H1 (cell line): ENCODE results near the gene GALNT18. TPM values are rescaled to one million over a fixed set of nuclear protein-coding genes. Genes with fewer than 3 reads are reported as not detected.

Source experiments
- CTCF ChIA-PET: fragments of 300-600 bp; sonication (Branson Sonifier 250); formaldehyde crosslinking; loops from one replicate; lab custom pipeline; 2021; ENCODE audit not compliant: partially characterized antibody; lab: Charles Lee
- POLR2A ChIA-PET: fragments of 300-600 bp; sonication (Branson Sonifier 250); formaldehyde crosslinking; loops from one replicate; lab custom pipeline; 2021; ENCODE audit warnings: inconsistent platforms; ENCODE audit not compliant: partially characterized antibody; lab: Charles Lee
- DNase-seq, 2 experiments: peaks; one replicate each; pipeline versions ENCODE4 v3.0.0 to v3.0.0-alpha.2; 2010 to 2022; ENCODE audit warnings: low spot score in 2 of 2, low read depth in 1 of 2, mixed read lengths in 1 of 2
- FAIRE-seq: peaks from 2 replicates; lab custom pipeline; 2011; peaks lifted over from hg19 to GRCh38; lab: Jason Lieb, UNC
- H2AFZ ChIP-seq: 2 replicates; pipeline ENCODE4 v1.8.1; 2012; ENCODE audit warnings: low read length, inconsistent platforms
- H2AK5ac ChIP-seq: 2 replicates; pipeline ENCODE4 v1.6.1; 2013; ENCODE audit warnings: low read depth, low read length
- H2BK120ac ChIP-seq: replicated peaks from 2 replicates; pipeline ENCODE3; 2013; ENCODE audit warnings: low read depth, low read length, inconsistent platforms
- H2BK12ac ChIP-seq: 2 replicates; pipeline ENCODE4 v1.6.1; 2013; ENCODE audit warnings: low read depth, low read length
- H2BK15ac ChIP-seq: 2 replicates; pipeline ENCODE4 v1.6.1; 2013; ENCODE audit warnings: low read length
- H2BK20ac ChIP-seq: 2 replicates; pipeline ENCODE4 v1.6.1; 2013; ENCODE audit warnings: low read length
- H2BK5ac ChIP-seq: 2 replicates; pipeline ENCODE4 v1.6.1; 2013; ENCODE audit warnings: low read depth, low read length
- H3K14ac ChIP-seq: 2 replicates; pipeline ENCODE4 v1.6.1; 2013; ENCODE audit warnings: inconsistent platforms; ENCODE audit not compliant: insufficient read length
- H3K18ac ChIP-seq: 2 replicates; pipeline ENCODE4 v1.6.1; 2013; ENCODE audit warnings: low read length; ENCODE audit errors: extremely low read depth
- H3K23ac ChIP-seq: 2 replicates; pipeline ENCODE4 v1.6.1; 2013; ENCODE audit warnings: inconsistent platforms; ENCODE audit not compliant: insufficient read length
- H3K23me2 ChIP-seq: 2 replicates; pipeline ENCODE4 v1.6.1; 2013; ENCODE audit warnings: low read depth, low read length
- H3K27ac ChIP-seq: 2 replicates; pipeline ENCODE4 v1.6.1; 2011; ENCODE audit warnings: low read depth, low read length, inconsistent platforms
- H3K27me3 ChIP-seq, 4 experiments: replicated peaks in 1 of 4; 1 replicate in 1 of 4; 2 replicates in 3 of 4; pipeline versions ENCODE4 v1.6.1 to v1.8.1; 2011 to 2013; ENCODE audit warnings: low read length in 3 of 4, mild to moderate bottlenecking in 3 of 4, inconsistent platforms in 2 of 4, mixed read lengths in 2 of 4, moderate library complexity in 1 of 4; ENCODE audit not compliant: control insufficient read depth in 3 of 4, insufficient read depth in 3 of 4; ENCODE audit errors: extremely low read depth in 1 of 4
- H3K36me3 ChIP-seq, 4 experiments: 2 replicates each; pipeline versions ENCODE4 v1.6.1 to v1.8.1; 2011 to 2013; ENCODE audit warnings: mild to moderate bottlenecking in 4 of 4, low read length in 3 of 4, moderate library complexity in 2 of 4, control low read depth in 1 of 4, inconsistent platforms in 1 of 4; ENCODE audit not compliant: insufficient read depth in 4 of 4, control insufficient read depth in 2 of 4
- H3K4ac ChIP-seq: replicated peaks from 2 replicates; pipeline ENCODE3; 2013; ENCODE audit warnings: low read length, low read depth, mixed read lengths, inconsistent platforms; ENCODE audit not compliant: insufficient read length
- H3K4me1 ChIP-seq, 4 experiments: replicated peaks in 1 of 4; 1 replicate in 1 of 4; 2 replicates in 3 of 4; pipeline versions ENCODE4 v1.6.1 to v1.8.1; 2011 to 2013; ENCODE audit warnings: low read length in 3 of 4, inconsistent platforms in 2 of 4, mixed read lengths in 1 of 4; ENCODE audit not compliant: insufficient read depth in 4 of 4, control insufficient read depth in 3 of 4
- H3K4me2 ChIP-seq, 2 experiments: 2 replicates each; pipeline versions ENCODE4 v1.6.1 to v1.8.1; 2011 to 2013; ENCODE audit warnings: low read depth in 2 of 2, low read length in 2 of 2, control low read depth in 1 of 2, inconsistent platforms in 1 of 2, mild to moderate bottlenecking in 1 of 2; ENCODE audit not compliant: insufficient read depth in 1 of 2
- H3K4me3 ChIP-seq, 4 experiments: fragments of 200-600, 300-600 bp in 1 of 4; sonication (generic), shearing (Covaris generic), sonication (Bioruptor Twin) in 1 of 4; 2 replicates each; pipeline versions ENCODE4 v1.5.1 to v1.8.1; 2011 to 2016; ENCODE audit warnings: low read length in 4 of 4, low read depth in 3 of 4, control low read depth in 2 of 4, inconsistent platforms in 2 of 4, mild to moderate bottlenecking in 2 of 4, mixed read lengths in 1 of 4, moderate library complexity in 1 of 4; ENCODE audit not compliant: insufficient read depth in 2 of 4; ENCODE audit errors: extremely low read depth in 1 of 4
- H3K56ac ChIP-seq: replicated peaks from 2 replicates; pipeline ENCODE3; 2013; ENCODE audit warnings: low read depth, mild to moderate bottlenecking, mixed read lengths, low read length, inconsistent platforms; ENCODE audit not compliant: insufficient read length
- H3K79me1 ChIP-seq: 2 replicates; pipeline ENCODE4 v1.6.1; 2013; ENCODE audit warnings: low read depth, low read length, control low read depth
- H3K79me2 ChIP-seq, 2 experiments: 2 replicates each; pipeline versions ENCODE4 v1.6.1 to v1.8.1; 2012 to 2013; ENCODE audit warnings: low read length in 2 of 2, mild to moderate bottlenecking in 2 of 2, inconsistent platforms in 1 of 2; ENCODE audit not compliant: insufficient read depth in 2 of 2, control insufficient read depth in 1 of 2
- H3K9ac ChIP-seq, 4 experiments: replicated peaks in 1 of 4; 1 replicate in 1 of 4; 2 replicates in 3 of 4; pipeline versions ENCODE4 v1.6.1 to v1.8.1; 2011 to 2013; ENCODE audit warnings: low read depth in 3 of 4, low read length in 3 of 4, control low read depth in 2 of 4, mild to moderate bottlenecking in 2 of 4, moderate library complexity in 2 of 4, inconsistent platforms in 1 of 4; ENCODE audit errors: extremely low read depth in 1 of 4
- H3K9me3 ChIP-seq, 2 experiments: 2 replicates each; pipeline versions ENCODE4 v1.6.1 to v1.8.1; 2012 to 2013; ENCODE audit warnings: mild to moderate bottlenecking in 2 of 2, moderate library complexity in 2 of 2, control low read depth in 1 of 2, inconsistent platforms in 1 of 2, low read depth in 1 of 2, low read length in 1 of 2, mixed read lengths in 1 of 2; ENCODE audit not compliant: insufficient read depth in 2 of 2
- H4K20me1 ChIP-seq, 2 experiments: replicated peaks in 1 of 2; 2 replicates each; pipeline versions ENCODE3 to v1.8.1; 2011 to 2013; ENCODE audit warnings: inconsistent platforms in 2 of 2, low read length in 2 of 2, mild to moderate bottlenecking in 1 of 2; ENCODE audit not compliant: insufficient read depth in 2 of 2, control insufficient read depth in 1 of 2
- H4K5ac ChIP-seq: 2 replicates; pipeline ENCODE4 v1.6.1; 2013; ENCODE audit warnings: low read length, low read depth, mixed read lengths, inconsistent platforms; ENCODE audit not compliant: insufficient read length
- H4K8ac ChIP-seq: 2 replicates; pipeline ENCODE4 v1.8.0; 2013; ENCODE audit warnings: mild to moderate bottlenecking, moderate library complexity, low read length, inconsistent platforms; ENCODE audit not compliant: insufficient read depth; ENCODE audit errors: extremely low read depth
- H4K91ac ChIP-seq: replicated peaks from 2 replicates; pipeline ENCODE3; 2013; ENCODE audit warnings: low read length, mixed read lengths, inconsistent platforms; ENCODE audit not compliant: insufficient read length
- CTCF ChIP-seq, 3 experiments: IDR thresholded peaks; 1 replicate in 2 of 3; 2 replicates in 1 of 3; pipeline versions ENCODE4 v1.5.1 to v1.6.1; 2011; ENCODE audit warnings: low read length in 3 of 3, mild to moderate bottlenecking in 3 of 3, inconsistent platforms in 2 of 3, low read depth in 1 of 3, moderate library complexity in 1 of 3; ENCODE audit not compliant: insufficient read depth in 1 of 3; ENCODE audit errors: control extremely low read depth in 1 of 3
- RAD21 ChIP-seq, 2 experiments: IDR thresholded peaks in 1 of 2; conservative IDR thresholded peaks in 1 of 2; 2 replicates each; pipeline ENCODE4 v1.6.1; 2011; ENCODE audit warnings: low read depth in 2 of 2, low read length in 2 of 2, improper control_type of control experiment in 1 of 2, inconsistent platforms in 1 of 2, mild to moderate bottlenecking in 1 of 2, moderate library complexity in 1 of 2
- SIN3A ChIP-seq, 2 experiments: IDR thresholded peaks in 1 of 2; conservative IDR thresholded peaks in 1 of 2; 2 replicates each; pipeline ENCODE4 v1.6.1; 2011 to 2012; ENCODE audit warnings: low read length in 2 of 2, improper control_type of control experiment in 1 of 2, low read depth in 1 of 2, mild to moderate bottlenecking in 1 of 2
- WGBS, 2 experiments: shearing (Covaris generic) in 1 of 2; methylation state at CpG; one replicate each; pipeline versions ENCODE4 v1.1.6 to v1.1.7; 2013 to 2015; ENCODE audit warnings: low lambda C conversion rate in 2 of 2, mixed read lengths in 2 of 2, inconsistent platforms in 1 of 2, low coverage in 1 of 2, missing lambda C conversion rate in 1 of 2; ENCODE audit not compliant: insufficient replicate concordance in 2 of 2, insufficient coverage in 1 of 2, insufficient read length in 1 of 2; ENCODE audit errors: extremely low coverage in 1 of 2, missing lambda C conversion rate in 1 of 2; 5-methylcytosine and 5-hydroxymethylcytosine counted together
- polyA plus RNA-seq, 7 experiments: library from polyadenylated mRNA; depleted of rRNA in 3 of 7; stranded (reverse) in 5 of 7; unstranded in 2 of 7; fragments of >200 nt in 5 of 7; fragments of 200-250 nt in 2 of 7; gene quantifications; 1 replicate in 5 of 7; 2 replicates in 1 of 7; 4 replicates in 1 of 7; pipeline versions ENCODE4 v1.2.1 to v1.2.3, GENCODE V29; 2011 to 2013; ENCODE audit warnings: missing spikeins in 2 of 7, mixed read lengths in 2 of 7
- total RNA-seq: library from RNA; stranded (reverse); fragmentation: NEBNext Ultra II Directional; extraction: Animal tissue kit (Norgen Biotek cat#: 25700); gene quantifications from 2 replicates; pipeline ENCODE4 v1.2.1, GENCODE V29; 2021

The GALNT18 gene
- total and polyA plus RNA-seq, 2 of the 8 experiments (the other 6 are each of a cell fraction or from before 2014, with no cell fraction given): 6.0 to 9.4 TPM

DNA sequence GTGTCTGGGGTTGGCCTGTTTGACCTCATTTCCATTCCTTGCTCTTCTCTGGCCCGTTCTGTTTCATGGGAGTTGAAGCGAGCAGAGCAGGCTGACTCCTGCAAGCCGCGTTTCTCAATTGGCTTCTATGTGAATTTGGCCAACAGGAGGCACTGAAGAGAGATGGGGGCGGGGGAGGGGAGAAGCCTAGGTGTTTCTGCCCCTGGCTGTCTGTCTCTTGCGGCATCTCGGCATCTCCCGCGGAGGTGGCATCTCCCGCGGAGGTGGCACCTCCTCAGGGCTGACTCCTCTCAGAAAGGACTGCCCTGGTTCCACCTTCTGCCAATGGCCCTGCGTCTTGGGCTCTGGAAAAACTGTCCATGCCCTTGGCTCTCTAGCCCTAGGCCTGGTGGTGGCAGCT, 143.1 kb downstream of the GALNT18 start:
- no peak overlapping the region for H3K4me3 ChIP-seq
- H4K5ac ChIP-seq: no peak overlapping the region
- no peak overlapping the region for H3K4me2 ChIP-seq
- no peak overlapping the region for H2AK5ac ChIP-seq
- H3K79me2 ChIP-seq: no peaks in the 10 kb centered on the region
- no peak overlapping the region for H3K9ac ChIP-seq
- no peak overlapping the region for H2BK15ac ChIP-seq
- no peaks in the 10 kb centered on the region for H3K27me3 ChIP-seq
- H2BK12ac ChIP-seq: no peak overlapping the region
- H4K91ac ChIP-seq: no peak overlapping the region
- H3K23ac ChIP-seq: no peak overlapping the region
- H3K79me1 ChIP-seq: no peaks in the 10 kb centered on the region
- peak; percentile 33 to 54 for DNase-seq
- no peak overlapping the region for H3K4ac ChIP-seq
- H3K27ac ChIP-seq: no peak overlapping the region
- H4K8ac ChIP-seq: no peak overlapping the region
- H4K20me1 ChIP-seq: no peaks in the 10 kb centered on the region
- CTCF ChIA-PET: interaction anchor here (0.7 to 1.8 kb wide), 6 partner anchors 14 to 454 kb away, joined by 3 to 10 read pairs (median 3); no protein-coding TSS in a partner anchor
- H2BK120ac ChIP-seq: no peak overlapping the region
- peaks cover 0 to 5% (median 2%) of the 10 kb centered on the region in 4 experiments; a peak in 3 of 7 replicates for H3K4me1 ChIP-seq
- no peak overlapping the region for H3K56ac ChIP-seq
- no peak overlapping the region for H3K18ac ChIP-seq
- WGBS, 2 experiments: 52% methylated on average over 11 of the region's 12 CpGs; no CpG with 5 or more reads in 1 of the 2 experiments
- no peak overlapping the region for H2BK5ac ChIP-seq
- H2BK20ac ChIP-seq: no peak overlapping the region
- no peak overlapping the region for H2AFZ ChIP-seq
- POLR2A ChIA-PET: no interaction called here
- no peak overlapping the region for H3K14ac ChIP-seq
- FAIRE-seq: no peak
- no peaks in the 10 kb centered on the region for H3K36me3 ChIP-seq
- no peaks in the 10 kb centered on the region for H3K23me2 ChIP-seq
- no peaks in the 10 kb centered on the region for H3K9me3 ChIP-seq
- no peak for TF ChIP-seq SIN3A (conservative IDR thresholded peaks at IDR 0.05 in 1 of 2, IDR thresholded peaks at IDR 0.05 in 1 of 2; ENCODE audit: low read depth in 1 of 2, low read length in 2 of 2)
- peak; percentile 45 to 67 (median 59) for TF ChIP-seq CTCF (IDR thresholded peaks at IDR 0.05; ENCODE audit: control extremely low read depth in 1 of 3, insufficient read depth in 1 of 3, low read depth in 1 of 3, low read length in 3 of 3)
- TF ChIP-seq RAD21 (IDR thresholded peaks at IDR 0.05 in 1 of 2, conservative IDR thresholded peaks at IDR 0.05 in 1 of 2; ENCODE audit: low read depth in 2 of 2, low read length in 2 of 2): peak; percentile 35 to 55
